GM12865 (cell line): ENCODE data around the gene KLF7.

Source experiments
- DNase-seq: peaks from one replicate; pipeline ENCODE4 v3.0.0; 2010; ENCODE audit warnings: low read depth
- H3K4me3 ChIP-seq: 2 replicates; pipeline ENCODE4 v1.5.1; 2011; ENCODE audit warnings: mild to moderate bottlenecking, low read depth, low read length, control low read depth
- TF ChIP-seq, protein P1 (sequence below): IDR thresholded peaks from 2 replicates; pipeline ENCODE4 v1.5.1; 2011; ENCODE audit warnings: low read length, control low read depth, low read depth, inconsistent platforms; ENCODE audit not compliant: insufficient read depth; ENCODE audit errors: missing control alignments

The KLF7 gene

DNA sequence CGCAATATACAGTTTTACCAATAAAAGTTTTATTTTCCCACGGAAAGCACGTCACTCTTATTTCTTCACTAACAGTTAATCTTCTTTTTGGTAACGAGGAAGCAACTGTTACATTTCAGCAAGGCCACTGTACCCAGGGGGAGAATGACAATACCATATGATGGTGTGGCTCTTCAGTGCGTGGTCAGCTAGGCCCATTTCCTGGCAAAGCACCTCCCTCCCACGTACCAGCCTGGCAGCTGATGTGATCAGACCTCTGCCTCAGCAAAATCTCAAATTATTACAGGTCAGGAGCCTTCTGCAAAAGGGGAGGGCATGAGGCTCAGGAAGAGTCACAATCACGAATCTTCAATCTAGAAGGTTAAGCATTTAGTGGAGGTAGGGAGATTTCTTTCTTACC is 55.4 kb downstream of the KLF7 start:
- no peak overlapping the region for H3K4me3 ChIP-seq
- no peak for DNase-seq
- TF ChIP-seq, protein P1, sequence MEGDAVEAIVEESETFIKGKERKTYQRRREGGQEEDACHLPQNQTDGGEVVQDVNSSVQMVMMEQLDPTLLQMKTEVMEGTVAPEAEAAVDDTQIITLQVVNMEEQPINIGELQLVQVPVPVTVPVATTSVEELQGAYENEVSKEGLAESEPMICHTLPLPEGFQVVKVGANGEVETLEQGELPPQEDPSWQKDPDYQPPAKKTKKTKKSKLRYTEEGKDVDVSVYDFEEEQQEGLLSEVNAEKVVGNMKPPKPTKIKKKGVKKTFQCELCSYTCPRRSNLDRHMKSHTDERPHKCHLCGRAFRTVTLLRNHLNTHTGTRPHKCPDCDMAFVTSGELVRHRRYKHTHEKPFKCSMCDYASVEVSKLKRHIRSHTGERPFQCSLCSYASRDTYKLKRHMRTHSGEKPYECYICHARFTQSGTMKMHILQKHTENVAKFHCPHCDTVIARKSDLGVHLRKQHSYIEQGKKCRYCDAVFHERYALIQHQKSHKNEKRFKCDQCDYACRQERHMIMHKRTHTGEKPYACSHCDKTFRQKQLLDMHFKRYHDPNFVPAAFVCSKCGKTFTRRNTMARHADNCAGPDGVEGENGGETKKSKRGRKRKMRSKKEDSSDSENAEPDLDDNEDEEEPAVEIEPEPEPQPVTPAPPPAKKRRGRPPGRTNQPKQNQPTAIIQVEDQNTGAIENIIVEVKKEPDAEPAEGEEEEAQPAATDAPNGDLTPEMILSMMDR, result no peak

DNA sequence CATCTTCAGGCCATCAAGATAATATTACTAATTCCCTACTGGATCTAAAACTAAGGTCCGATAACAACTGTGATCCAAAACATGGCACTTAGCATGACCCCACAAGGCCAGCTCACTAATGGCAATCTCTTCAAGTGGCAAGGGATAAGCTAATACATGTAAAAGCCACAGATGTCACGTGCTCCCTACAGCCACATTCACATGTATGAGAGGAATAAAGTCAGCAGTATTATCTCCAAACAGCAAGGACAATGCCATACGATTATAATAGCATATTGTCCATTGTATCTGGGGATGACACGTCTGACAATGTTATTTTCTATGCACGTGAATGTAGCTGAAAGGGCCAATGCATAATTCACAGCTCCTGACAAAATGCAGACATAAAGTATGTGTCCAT is 56.0 kb downstream of the KLF7 start:
- no peak overlapping the region for H3K4me3 ChIP-seq
- no peak for DNase-seq
- TF ChIP-seq, protein P1, result no peak

DNA sequence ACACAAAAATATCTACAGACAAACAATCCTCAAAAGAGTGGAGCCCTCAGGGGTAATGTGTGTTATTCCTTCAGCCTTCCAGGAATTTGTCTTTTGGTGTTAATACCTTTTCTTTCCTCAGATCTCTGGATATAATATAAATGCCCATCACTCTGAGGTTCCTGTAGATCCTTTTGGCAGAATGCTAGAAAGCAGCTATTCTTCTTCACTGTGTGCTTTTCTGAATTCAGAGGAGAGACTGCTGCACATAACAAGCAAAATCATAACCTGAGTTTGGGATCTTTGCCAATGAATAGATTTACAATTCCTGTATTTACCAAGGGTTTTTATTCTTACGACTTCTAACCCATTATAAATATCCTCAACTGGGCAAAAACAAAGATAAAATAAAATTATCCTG is 57.3 kb downstream of the KLF7 start:
- no peak for DNase-seq
- TF ChIP-seq, protein P1, result no peak
- H3K4me3 ChIP-seq, result no peak overlapping the region

DNA sequence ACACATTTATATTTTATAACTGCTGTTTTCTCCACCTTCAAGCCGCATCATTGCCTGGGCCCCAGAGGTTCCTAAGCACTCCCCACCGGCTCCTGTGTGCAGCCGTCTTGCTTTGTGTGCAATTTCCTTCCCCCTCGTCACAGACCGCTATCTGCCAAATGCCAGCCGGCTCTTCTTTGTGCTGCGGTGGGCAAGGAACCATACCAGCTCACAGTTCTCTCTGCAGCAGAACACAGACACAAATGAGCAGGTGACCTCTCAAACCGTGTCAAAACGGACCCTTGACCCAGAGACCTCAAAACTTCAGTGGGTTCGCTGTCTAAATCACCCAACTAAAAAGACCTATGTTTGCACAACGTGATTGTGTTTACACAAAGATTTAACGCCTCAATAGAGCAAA is 58.2 kb downstream of the KLF7 start:
- DNase-seq, result no peak
- TF ChIP-seq, protein P1, result no peak

DNA sequence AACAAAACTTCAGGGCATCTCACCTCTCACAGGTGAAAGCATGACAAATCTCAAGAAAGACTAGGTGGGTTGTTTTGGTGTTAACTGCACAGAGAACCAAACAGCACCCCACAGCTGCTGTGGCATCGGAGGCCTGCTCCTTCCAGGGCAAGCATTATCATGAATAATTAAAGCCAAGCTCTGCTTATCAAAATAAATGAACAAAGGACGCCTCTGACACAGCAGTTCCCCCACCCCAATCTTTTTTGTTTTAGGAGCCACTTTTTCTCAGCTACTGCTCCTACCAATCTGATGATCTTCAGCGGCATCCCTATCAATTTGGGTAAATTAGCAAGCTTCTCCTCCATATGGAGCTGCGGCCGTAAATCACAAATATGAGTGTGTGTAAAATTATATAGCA is 58.6 kb downstream of the KLF7 start:
- TF ChIP-seq, protein P1, result no peak
- no peak for DNase-seq
- H3K4me3 ChIP-seq, result no peak overlapping the region

More for the DNA sequence above, 58.2 kb downstream of the KLF7 start:
- no peak overlapping the region for H3K4me3 ChIP-seq

DNA sequence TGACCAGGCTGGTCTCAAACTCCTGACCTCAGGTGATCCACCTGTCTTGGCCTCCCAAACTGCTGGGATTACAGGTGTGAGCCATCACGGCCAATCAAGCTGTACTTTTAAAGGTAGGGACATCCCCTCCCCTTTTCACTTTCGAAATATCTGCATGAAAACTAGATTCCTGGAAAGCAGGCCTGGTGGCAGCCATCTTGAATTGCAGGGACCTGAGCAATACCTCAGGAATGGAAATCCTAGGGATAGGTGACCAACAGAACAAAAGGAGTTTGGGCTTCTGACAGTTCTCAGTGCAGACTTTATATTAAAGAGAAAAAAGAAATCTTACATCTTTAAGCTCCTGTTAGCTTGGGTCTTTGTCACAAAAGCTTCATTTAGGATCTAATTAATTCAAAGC is 62.6 kb downstream of the KLF7 start:
- no peak for DNase-seq
- TF ChIP-seq, protein P1, result no peak
- no peak overlapping the region for H3K4me3 ChIP-seq

DNA sequence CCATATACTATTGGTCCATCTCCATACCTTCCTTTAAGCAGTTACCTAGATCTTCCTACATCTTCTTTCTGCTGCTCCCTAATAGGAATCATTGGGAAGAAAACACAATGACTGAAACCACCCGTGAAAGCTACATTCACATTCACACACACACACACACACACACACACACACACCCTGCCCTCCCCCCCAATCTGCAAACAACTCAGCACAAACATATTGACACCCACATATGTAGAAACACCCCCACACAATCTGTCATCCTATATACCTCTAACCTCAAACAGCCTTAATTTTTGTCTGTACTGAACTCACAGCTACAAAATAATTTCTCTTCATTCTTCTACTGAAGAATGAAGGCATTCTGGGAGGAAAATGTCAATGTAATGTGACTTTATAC is 63.8 kb downstream of the KLF7 start:
- H3K4me3 ChIP-seq, result no peak overlapping the region
- DNase-seq, result no peak
- TF ChIP-seq, protein P1, result no peak
